Measurements from ENCODE around the gene TRIM66. TPM values are rescaled to one million over a fixed set of nuclear protein-coding genes. Genes with fewer than 3 reads are reported as not detected.

The TRIM66 gene
- polyA plus RNA-seq, 2 of the 4 experiments (the other 2 are of a cell fraction), result 2.5 to 9.8 TPM

GRCh38 chr11:8586184-8586583, 96.3 kb downstream of the TRIM66 start:
- FAIRE-seq (no peak), DNase-seq (ENCODE audit: low read depth in 1 of 2, low spot score in 1 of 2) (no peak), ATAC-seq (no peak)
- Histone ChIP-seq H3K4me1 (0 out of 3 replicates have a peak, but pooled peaks cover 10% of the 10 kb centered on the region), H3K27ac (no peak overlapping the region), H3K9me3 (no peaks in the 10 kb centered on the region), H3K4me3 (no peak overlapping the region), H3K4me2 (no peak overlapping the region)
- TF ChIP-seq ELK1 (IDR thresholded peaks at IDR 0.05; ENCODE audit: low read depth, low read length), result no peak
- no peak for TF ChIP-seq BHLHE40 (IDR thresholded peaks at IDR 0.05; ENCODE audit: low read depth, low read length)
- TF ChIP-seq CBX2 (IDR thresholded peaks at IDR 0.05; ENCODE audit: borderline replicate concordance, low read depth), result no peak
- TF ChIP-seq ATOH8 (CRISPR knock-in tag; IDR thresholded peaks at IDR 0.05; ENCODE audit: low read depth), result no peak
- no peak for TF ChIP-seq E2F6 (IDR thresholded peaks at IDR 0.05; ENCODE audit: borderline replicate concordance, low read depth)
- TF ChIP-seq NFE2L2 (conservative IDR thresholded peaks at IDR 0.05; ENCODE audit: low read length), result no peak
- TF ChIP-seq CEBPB (IDR thresholded peaks at IDR 0.05), result no peak
- no peak for TF ChIP-seq MAZ (IDR thresholded peaks at IDR 0.05; ENCODE audit: borderline replicate concordance, low read depth, low read length)
- TF ChIP-seq SREBF2 (IDR thresholded peaks at IDR 0.05), result no peak
- TF ChIP-seq ZNF302 (CRISPR knock-in tag; IDR thresholded peaks at IDR 0.05), result no peak
- no peak for TF ChIP-seq SMC3 (IDR thresholded peaks at IDR 0.05)
- TF ChIP-seq RFX5 (IDR thresholded peaks at IDR 0.05), result no peak
- no peak for TF ChIP-seq HOXA7 (CRISPR knock-in tag; IDR thresholded peaks at IDR 0.05)
- TF ChIP-seq ZC3H11A (IDR thresholded peaks at IDR 0.05), result no peak
- TF ChIP-seq BCL3 (IDR thresholded peaks at IDR 0.05), result no peak
- no peak for TF ChIP-seq RCOR1 (IDR thresholded peaks at IDR 0.05; ENCODE audit: low read depth, low read length)
- ChIA-PET POLR2A (no interaction called here), CTCF (interaction anchor here (0.6 to 1.1 kb wide), 2 partner anchors 322 to 373 kb away, joined by 3 to 4 read pairs; partner anchors contain the start of gene LMO1)
- 62% methylated on average over 1 of the region's 1 CpG for WGBS (ENCODE audit: missing lambda C conversion rate)

GRCh38 chr11:8584511-8584910, 98.0 kb downstream of the TRIM66 start:
- ATAC-seq, result peak; percentile 56 to 89; a peak in 5 of 6 replicates
- WGBS (ENCODE audit: missing lambda C conversion rate), result 58% methylated on average over 2 of the region's 2 CpGs

GRCh38 chr11:8584082-8584481, 98.4 kb downstream of the TRIM66 start:
- FAIRE-seq, result no peak
- ChIA-PET CTCF (interaction anchor here (0.6 to 1.5 kb wide), 4 partner anchors 9 to 1986 kb away, joined by 3 to 6 read pairs (median 4); no protein-coding TSS in a partner anchor), POLR2A (interaction anchor here (0.6 kb wide), 3 partner anchors 98 to 354 kb away, joined by 3 to 4 read pairs (median 3); no protein-coding TSS in a partner anchor)
- no peaks in the 10 kb centered on the region for H3K9me3 ChIP-seq
- 0 out of 6 replicates have a peak overlapping the region, but pooled peaks of 1 of the 2 experiments have one; percentile 4 for H3K27ac ChIP-seq
- 27% methylated on average over 1 of the region's 1 CpG for WGBS (ENCODE audit: missing lambda C conversion rate)
- 0 out of 3 replicates have a peak overlapping the region, but pooled peaks have one; percentile 10 for H3K4me2 ChIP-seq
- no peak; a peak in 2 of 6 replicates for ATAC-seq
- no peak for DNase-seq (ENCODE audit: low read depth in 1 of 2, low spot score in 1 of 2)
- H3K4me1 ChIP-seq, result 0 out of 3 replicates have a peak, but pooled peaks cover 10% of the 10 kb centered on the region
- no peak overlapping the region for H3K4me3 ChIP-seq
- TF ChIP-seq USF2 (IDR thresholded peaks at IDR 0.05), result no peak
- no peak for TF ChIP-seq SREBF2 (IDR thresholded peaks at IDR 0.05)
- TF ChIP-seq ZC3H11A (IDR thresholded peaks at IDR 0.05), result no peak
- TF ChIP-seq RAD21 (conservative IDR thresholded peaks at IDR 0.05 in 1 of 2, IDR thresholded peaks at IDR 0.05 in 1 of 2), result no peak
- TF ChIP-seq FOSL2 (IDR thresholded peaks at IDR 0.05), result no peak
- no peak for TF ChIP-seq FOSL2 (CRISPR knock-in tag; IDR thresholded peaks at IDR 0.05)
- no peak for TF ChIP-seq E2F6 (IDR thresholded peaks at IDR 0.05; ENCODE audit: borderline replicate concordance, low read depth)
- no peak for TF ChIP-seq BHLHE40 (IDR thresholded peaks at IDR 0.05; ENCODE audit: low read depth, low read length)
- TF ChIP-seq ELK1 (IDR thresholded peaks at IDR 0.05; ENCODE audit: low read depth, low read length), result no peak
- no peak for TF ChIP-seq ZSCAN20 (CRISPR knock-in tag; IDR thresholded peaks at IDR 0.05)

More at GRCh38 chr11:8584511-8584910, 98.0 kb downstream of the TRIM66 start:
- TF ChIP-seq MAFK (IDR thresholded peaks at IDR 0.05; ENCODE audit: partially characterized antibody) (peak; percentile 85), HES2 (IDR thresholded peaks at IDR 0.05) (no peak)
- H3K9me3 ChIP-seq, result no peaks in the 10 kb centered on the region
- H3K4me1 ChIP-seq, result 0 out of 3 replicates have a peak, but pooled peaks cover 10% of the 10 kb centered on the region
- FAIRE-seq (no peak), DNase-seq (ENCODE audit: low read depth in 1 of 2, low spot score in 1 of 2) (peak in 1 of 2 experiments; percentile 50)
- no peak overlapping the region for H3K4me3 ChIP-seq
- 0 out of 3 replicates have a peak overlapping the region, but pooled peaks have one; percentile 10 for H3K4me2 ChIP-seq
- CTCF ChIA-PET, result interaction anchor here (0.6 to 1.5 kb wide), 3 partner anchors 8 to 1986 kb away, joined by 4 to 6 read pairs (median 4); no protein-coding TSS in a partner anchor
- POLR2A ChIA-PET, result interaction anchor here (0.6 kb wide), 3 partner anchors 97 to 354 kb away, joined by 3 to 4 read pairs (median 3); no protein-coding TSS in a partner anchor
- 0 out of 6 replicates have a peak overlapping the region, but pooled peaks of 1 of the 2 experiments have one; percentile 4 for H3K27ac ChIP-seq
